Left cardiac atrium (tissue), 4 donors: Measurements from ENCODE around the gene C1orf21. TPM values are rescaled to one million over a fixed set of nuclear protein-coding genes. Genes with fewer than 3 reads are reported as not detected.

Experiments
- ATAC-seq, 2 donors: fragments of 200-7000 bp; cut with Tn5 transposase; one replicate each; pipeline ENCODE4 v1.9.1; 2020; ENCODE audit warnings: mild to moderate bottlenecking in 2 of 2, moderate library complexity in 2 of 2
- DNase-seq: peaks from one replicate; pipeline ENCODE4 v3.0.0-alpha.2; 2020
- intact Hi-C, 2 donors: fragments of 100-400 bp; cut with DNase I; formaldehyde crosslinking; loops; one replicate each; pipeline versions ENCODE4 v1.14.1 to v1.15.1; 2022 to 2023
- total RNA-seq, 2 donors: library from RNA; stranded (reverse); fragmentation: NEBNext Ultra II Directional; extraction: Animal tissue kit (Norgen Biotek cat#: 25700); gene quantifications; one replicate each; pipeline ENCODE4 v1.2.1, GENCODE V29; 2021
- donor health status: DM: no; HTN: yes; CAD: no.
- donor health status: DM: no; HTN: yes; CAD: no; lungs with severe emphysema.
- donor health status: DM: yes; HTN: yes; CAD: no.
- donor health status: Dilated cardiomyopathy.

Gene C1orf21
- total RNA-seq, 2 donors from 2014 or later: 61.3 to 80.7 TPM

DNA sequence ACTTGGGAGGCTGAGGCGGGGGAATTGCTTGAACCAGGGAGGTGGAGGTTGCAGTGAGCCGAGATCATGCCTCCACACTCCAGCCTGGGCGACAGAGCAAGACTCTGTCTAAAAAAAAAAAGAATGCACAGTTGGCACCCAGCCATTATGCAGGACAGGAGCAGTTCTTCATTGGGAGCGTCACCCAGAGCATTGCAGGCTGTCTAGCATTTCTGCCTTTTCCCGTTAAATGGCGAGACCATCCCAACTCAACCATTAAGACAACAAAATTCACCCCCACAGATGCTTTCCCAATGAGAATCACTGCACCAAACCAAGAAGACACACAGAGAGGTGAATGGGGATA, 262.0 kb downstream of the C1orf21 start:
- intact Hi-C loops: no loop called here
- peak in 1 of 2 donors; percentile 47 for ATAC-seq
- no peak for DNase-seq

DNA sequence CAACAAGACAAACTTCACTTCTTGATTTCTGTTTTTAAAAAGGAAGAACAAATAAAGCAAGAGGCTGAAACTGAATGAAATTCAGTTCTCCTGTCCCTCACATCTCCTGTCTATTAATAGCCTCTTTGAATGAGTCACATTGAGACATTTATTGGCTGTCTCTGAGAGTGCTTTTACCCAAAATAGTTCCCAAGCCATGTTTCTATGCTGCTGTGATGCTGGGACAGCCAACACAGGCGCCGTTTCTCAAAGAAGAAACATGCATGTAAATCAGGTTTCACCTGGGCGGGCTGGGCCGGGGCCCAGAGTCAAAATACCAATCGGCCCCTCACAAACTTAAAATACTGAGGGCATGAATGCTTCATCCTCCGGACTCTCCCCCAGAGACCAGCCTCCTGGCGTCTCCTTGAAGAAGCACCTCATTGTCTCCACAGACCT, 262.6 kb downstream of the C1orf21 start:
- DNase-seq: no peak
- peak; percentile 81 to 90 for ATAC-seq
- intact Hi-C loops: no loop called here

DNA sequence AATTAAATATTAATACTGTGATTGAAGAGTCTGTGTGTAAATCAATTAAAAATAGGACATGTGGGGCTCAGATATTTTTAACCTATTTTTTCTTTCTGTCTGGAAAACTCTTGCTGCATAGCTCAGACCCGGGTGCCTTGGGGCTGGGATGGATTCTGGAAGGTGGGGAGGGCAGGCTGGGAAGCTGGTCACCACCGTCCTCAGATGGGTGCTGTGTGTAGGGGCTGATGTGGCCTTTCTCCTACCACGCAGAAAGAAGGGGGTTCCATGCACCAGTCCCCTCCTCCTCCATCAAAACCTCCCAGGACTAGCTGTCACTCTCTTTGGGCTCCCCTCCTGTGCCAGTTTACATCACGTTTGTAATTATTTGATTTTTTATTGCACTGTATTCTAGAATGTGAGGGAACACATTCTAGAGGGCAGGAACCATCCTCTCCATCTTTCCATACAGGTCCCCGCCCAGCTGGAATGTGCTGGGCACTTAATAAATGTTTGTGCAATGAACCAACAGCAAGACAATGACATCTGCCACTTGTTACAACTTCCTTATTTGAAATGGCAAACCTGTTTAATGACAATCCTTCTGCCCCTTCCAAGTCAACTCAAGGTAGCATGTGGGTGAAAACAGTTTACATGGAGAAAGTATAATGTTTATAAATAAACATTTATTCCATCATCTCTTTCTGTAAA, 263.5 kb downstream of the C1orf21 start:
- DNase-seq (no peak), ATAC-seq (no peak)
- intact Hi-C loops: no loop called here

DNA sequence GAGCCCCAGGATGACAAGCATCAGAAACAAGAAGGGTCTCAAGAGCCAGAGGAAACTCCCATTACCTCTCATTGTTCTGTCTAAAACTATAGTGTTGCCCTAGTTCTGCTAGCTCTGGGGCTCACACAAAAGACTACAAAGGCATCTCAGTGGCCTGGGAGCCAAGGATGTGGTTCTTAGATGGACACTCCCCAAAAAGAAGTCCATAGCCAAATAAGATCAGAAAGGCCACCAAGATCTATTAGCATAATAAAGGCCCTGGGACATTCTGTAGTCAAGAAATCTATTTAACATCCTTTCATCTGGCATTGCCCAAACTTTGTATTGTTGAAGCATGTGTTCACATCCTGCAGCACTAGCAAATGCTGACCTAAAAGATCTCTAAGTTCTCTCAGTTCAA, 268.4 kb downstream of the C1orf21 start:
- ATAC-seq (no peak), DNase-seq (no peak)
- intact Hi-C loops: no loop called here

DNA sequence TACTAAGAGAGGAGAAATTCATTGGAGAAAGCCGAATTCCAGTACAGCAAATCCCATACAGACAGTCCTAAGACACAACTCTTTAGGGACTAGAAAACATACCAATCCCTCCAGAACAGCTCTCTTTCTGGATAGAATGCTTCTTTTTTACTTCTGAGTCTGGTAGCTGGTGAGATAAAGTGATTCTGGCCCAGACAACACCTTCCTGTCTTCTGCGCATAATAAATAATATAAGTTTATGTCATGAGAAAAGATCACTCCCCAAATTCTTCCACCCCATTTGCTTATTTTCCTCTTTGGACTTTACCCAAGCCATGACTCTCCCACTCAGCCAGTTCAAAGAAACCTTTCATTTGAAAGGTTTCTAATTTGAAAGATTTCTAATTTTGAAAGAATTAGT, 269.4 kb downstream of the C1orf21 start:
- DNase-seq: no peak
- ATAC-seq: no peak
- intact Hi-C loops: no loop called here

DNA sequence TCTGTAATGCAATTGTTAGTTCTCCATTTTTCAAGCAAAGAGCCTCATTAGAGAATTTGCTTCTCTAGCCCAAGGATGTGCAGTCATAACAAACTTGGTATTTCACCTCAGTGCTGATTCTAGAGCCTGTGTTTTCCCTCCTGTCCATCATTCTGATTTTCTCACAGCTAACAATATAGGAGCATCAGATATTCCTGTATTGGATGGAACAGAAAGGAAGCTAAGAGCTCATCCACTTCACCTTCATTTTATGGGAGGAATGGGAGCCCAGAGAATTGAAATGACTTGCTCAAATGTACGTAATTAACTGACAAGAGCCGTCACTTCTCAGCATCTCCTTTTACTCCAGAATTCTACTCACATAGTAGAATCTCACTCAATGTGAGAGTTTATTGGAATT, 271.2 kb downstream of the C1orf21 start:
- no peak for ATAC-seq
- intact Hi-C loops: no loop called here
- DNase-seq: no peak

DNA sequence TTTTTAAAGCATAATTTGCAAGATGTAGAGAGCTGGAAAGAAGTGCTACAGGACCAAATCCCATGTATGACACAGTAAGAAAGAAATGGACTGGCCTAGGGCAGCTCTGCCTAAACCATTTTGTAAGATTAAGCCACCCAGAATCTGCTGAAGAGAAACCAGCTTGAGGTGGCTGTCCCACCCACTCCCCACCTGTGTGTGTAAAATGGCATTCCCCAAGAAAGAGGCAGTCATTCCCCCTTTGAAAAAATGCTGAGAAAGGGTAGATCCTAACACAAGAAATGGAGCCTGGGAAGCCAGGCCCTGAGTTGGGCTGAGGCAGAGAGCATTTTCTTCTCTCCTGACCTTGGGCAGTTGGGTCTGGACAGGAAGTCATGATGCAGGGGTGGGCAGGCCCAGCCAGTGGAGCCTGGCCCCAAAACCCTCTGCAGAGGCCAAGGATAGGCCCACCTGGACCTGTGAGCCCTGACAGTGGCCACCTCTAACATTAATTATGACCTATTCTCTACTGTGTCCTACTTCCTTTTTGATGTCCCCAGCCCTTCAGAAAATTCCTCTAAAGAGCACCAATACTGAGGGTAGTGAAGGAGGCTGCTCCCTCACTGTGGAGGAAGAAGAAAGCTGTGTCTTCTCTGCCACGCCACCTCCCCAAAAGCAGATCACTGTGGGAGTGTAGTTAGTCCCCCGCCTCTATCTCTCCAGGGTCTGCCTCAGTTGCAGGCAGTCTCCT, 273.8 kb downstream of the C1orf21 start:
- intact Hi-C loops: loop anchor here in 1 of 2 donors (10.0 kb wide), 5 partner anchors 96 to 586 kb away; partner anchors contain the start of gene C1orf21
- ATAC-seq (no peak), DNase-seq (no peak)

DNA sequence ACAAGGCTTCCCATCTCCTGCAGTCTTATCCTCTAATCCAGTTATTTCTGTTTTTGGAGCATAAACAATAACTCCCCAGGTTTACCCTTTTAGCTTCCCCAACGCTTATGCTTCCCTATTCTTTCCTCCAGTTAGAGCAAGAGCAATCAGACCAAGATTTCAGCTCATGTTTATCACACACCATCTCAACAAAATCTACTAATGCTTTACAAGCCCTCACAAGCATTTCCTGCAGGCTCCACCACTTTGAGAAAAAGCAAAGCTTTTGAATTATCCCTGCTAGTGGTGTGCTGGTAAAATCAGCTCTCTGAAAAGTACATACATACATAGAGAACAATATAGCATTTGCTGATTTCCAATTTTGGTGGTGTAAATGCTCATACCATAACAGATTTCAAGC, 275.0 kb downstream of the C1orf21 start:
- no peak for ATAC-seq
- intact Hi-C loops: loop anchor here in 1 of 2 donors (10.0 kb wide), 5 partner anchors 97 to 587 kb away; partner anchors contain the start of gene C1orf21

DNA sequence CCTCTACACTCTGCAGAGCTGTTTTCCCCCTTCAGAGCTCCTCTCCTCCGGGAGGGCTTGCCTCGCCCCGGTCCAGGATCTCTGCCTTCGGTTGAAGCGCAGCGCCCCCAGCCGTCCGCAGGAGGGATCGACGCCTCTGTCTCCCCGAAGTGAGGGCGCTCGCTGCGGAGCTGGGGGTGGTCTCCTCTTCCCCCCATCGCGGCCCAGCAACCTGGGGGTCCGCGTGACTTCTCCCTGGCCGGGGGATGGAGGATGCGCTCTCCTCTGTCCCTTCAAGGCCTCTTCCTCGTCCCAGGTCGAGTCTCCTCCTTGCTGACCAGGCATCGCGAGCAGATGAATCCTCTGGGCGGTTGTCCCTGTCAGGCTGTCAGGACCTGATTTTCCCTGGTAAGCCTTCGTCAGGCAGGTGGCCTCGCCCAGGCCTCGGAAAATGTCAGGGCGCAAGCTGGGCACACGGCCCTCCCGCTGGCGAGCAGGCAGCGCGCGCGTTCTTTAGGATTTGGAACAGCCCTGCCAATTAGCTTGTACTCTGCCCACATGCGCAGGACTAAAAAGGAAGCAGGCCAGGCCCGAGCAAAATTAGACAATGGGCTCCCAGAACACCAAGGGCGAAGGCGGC, 277.3 kb downstream of the C1orf21 start:
- intact Hi-C loops: loop anchor here in 1 of 2 donors (10.0 kb wide), 5 partner anchors 99 to 589 kb away; partner anchors contain the start of gene C1orf21
- peak; percentile 95 to 96 for ATAC-seq
- peak; percentile 82 for DNase-seq

More for the DNA sequence above, 275.0 kb downstream of the C1orf21 start:
- no peak for DNase-seq

DNA sequence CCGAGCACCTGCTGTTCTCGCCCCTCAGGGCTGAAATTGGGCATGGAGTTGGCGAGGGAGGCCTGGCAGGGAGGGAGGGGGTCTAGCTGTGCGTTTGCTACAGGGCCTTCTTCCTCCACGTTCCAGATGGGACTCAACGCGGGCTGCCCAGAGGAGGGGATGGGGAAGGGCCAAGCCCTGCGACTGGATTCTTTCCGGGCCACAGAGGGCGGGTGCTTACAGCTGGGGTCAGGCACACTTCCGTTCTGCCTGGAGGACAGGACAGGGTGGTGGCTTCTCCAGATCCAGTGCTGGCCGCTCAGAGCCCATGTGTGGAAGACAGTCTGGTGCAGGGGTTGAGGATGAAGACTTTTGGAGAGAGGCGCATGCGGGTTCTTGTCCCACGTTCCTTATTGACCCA, 277.8 kb downstream of the C1orf21 start:
- ATAC-seq: peak in 1 of 2 donors; percentile 13
- no peak for DNase-seq
- intact Hi-C loops: loop anchor here in 1 of 2 donors (10.0 kb wide), 5 partner anchors 100 to 590 kb away; partner anchors contain the start of gene C1orf21

DNA sequence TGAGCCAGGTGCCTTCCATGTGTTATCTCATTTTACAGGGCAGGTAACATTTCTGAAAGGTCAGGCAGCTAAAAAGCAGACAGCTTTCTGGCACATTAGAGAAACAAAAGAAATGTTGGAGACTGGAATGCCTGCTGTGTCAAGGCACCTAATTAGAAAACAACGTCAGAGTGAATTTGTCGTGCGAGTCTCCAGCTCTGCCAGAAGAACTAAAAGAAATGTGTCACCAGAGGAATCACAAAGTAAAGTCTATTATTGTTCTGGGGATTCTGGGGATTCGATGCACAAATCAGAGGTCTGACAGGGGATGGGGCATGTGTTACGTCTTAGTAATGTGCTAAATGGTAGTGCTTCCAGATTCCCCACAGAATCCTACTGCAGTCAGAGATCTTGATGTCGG, 278.5 kb downstream of the C1orf21 start:
- DNase-seq (no peak), ATAC-seq (no peak)
- intact Hi-C loops: loop anchor here in 1 of 2 donors (10.0 kb wide), 5 partner anchors 101 to 591 kb away; partner anchors contain the start of gene C1orf21

DNA sequence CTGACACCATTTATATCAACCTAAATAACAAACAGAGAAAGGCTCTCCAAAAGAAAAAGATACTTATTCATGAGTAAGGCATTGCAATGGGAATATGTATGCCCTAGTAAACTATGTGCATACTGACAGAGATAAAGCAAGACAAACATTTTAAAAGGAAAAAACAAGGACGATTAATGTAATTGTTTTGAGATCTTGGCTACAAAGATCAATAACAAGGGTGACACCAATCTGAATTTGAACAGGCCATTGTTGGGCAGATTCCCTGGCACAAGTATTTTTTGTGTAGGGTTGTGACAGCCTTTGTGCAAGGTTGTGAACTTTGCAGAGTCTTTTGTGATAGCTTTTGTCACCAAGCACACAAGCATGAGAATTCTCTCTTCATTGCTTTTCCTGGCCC, 282.6 kb downstream of the C1orf21 start:
- DNase-seq (no peak), ATAC-seq (no peak)
- intact Hi-C loops: loop anchor here in 1 of 2 donors (10.0 kb wide), 5 partner anchors 105 to 595 kb away; partner anchors contain the start of gene C1orf21

DNA sequence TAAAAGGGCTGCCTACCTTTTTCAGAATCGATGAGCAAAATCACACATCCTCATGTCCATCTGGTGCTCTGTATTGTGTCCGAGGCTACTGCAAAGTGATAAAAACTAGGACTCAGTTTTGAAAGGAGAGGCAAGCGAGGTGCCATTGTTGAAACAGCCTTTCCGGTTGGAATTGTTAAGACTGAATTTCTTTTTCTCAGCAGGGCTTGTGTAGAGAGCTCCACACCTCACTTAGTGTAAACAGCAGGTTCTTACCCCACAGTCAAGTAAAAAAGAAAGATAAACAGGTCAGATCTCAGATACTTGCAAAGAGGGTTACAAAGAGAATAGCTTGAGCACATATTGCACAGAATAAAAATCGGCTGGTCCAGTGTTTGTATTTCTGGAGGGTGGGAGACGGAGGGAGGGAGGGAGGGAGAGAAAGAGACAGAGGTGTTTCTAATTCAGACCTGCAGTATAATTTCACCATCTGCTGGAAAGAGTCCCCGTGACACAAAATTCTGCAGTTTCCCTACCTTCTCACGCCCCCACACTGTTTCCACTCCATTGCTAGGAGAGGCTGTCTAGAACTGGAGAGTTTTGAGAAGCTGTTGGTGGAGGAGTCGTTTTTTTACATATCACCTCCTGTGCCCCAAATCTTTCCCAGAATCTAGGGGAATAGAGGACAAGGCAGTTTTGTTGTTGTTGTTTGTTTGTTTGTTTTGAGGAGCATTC, 285.3 kb downstream of the C1orf21 start:
- intact Hi-C loops: no loop called here
- no peak for DNase-seq
- no peak for ATAC-seq

DNA sequence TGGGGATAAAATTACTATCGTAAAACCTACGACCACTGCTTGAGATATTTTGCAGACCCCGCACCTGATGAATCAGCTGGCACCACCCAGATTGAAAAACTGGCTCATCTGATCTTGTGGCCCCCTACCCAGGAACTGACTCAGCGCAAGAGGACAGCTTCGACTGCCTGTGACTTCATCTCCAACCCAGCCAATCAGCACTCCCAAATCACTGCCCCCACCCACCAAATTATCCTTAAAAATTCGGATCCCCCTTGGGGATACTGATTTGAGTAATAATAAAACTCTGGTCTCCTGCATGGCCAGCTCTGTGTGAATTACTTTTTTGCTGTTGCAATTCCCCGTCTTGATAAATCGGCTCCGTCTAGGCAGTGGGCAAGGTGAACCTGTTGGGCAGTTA, 286.5 kb downstream of the C1orf21 start:
- intact Hi-C loops: no loop called here
- ATAC-seq (no peak), DNase-seq (no peak)

DNA sequence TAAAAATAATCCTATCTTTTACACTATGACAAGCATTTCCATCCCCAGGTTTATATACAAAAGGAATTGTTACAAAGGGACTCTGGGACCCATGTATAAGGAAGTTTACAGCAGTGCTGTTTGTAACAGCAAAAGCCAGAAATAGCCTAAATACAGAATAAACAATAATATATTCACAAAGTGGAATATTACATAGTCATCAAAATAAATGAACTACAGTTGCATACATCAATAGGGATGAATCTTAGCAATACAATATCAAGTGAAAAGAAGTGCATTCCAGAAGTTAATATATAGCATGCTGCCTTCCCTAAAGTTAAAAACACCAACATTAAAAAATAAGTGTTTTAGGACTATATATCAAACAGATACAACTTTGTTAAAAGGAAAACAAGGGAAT, 290.5 kb downstream of the C1orf21 start:
- intact Hi-C loops: no loop called here
- DNase-seq (no peak), ATAC-seq (no peak)
